ENCODE data around the gene SRGAP3. TPM values are rescaled to one million over a fixed set of nuclear protein-coding genes. Genes with fewer than 3 reads are reported as not detected.

SRGAP3 gene
- total and polyA plus RNA-seq, 3 donors from 2014 or later = 16.5 to 65.9 (median 58.5) TPM

DNA sequence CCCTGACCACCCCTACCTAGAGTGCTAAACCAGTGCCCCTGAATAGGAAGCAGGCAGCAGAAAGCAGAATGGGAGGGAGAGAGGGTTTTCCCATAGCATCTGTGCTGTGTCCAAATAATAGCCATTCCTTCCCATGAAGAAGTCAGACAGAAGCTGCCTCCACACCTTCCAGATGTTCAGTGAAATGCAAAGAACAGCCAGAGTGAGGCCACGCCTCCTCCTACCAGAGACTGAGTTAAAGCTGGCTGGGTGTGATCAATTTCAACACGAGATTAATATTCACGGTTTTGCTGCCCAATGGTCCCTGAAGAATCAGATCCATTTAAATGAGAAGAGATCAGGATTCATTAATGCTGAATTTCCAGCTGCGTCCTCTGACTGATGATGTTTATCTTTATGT is 111.8 kb downstream of the SRGAP3 start:
- no peak for TF ChIP-seq POLR2A (IDR thresholded peaks at IDR 0.05)
- TF ChIP-seq, protein P1, sequence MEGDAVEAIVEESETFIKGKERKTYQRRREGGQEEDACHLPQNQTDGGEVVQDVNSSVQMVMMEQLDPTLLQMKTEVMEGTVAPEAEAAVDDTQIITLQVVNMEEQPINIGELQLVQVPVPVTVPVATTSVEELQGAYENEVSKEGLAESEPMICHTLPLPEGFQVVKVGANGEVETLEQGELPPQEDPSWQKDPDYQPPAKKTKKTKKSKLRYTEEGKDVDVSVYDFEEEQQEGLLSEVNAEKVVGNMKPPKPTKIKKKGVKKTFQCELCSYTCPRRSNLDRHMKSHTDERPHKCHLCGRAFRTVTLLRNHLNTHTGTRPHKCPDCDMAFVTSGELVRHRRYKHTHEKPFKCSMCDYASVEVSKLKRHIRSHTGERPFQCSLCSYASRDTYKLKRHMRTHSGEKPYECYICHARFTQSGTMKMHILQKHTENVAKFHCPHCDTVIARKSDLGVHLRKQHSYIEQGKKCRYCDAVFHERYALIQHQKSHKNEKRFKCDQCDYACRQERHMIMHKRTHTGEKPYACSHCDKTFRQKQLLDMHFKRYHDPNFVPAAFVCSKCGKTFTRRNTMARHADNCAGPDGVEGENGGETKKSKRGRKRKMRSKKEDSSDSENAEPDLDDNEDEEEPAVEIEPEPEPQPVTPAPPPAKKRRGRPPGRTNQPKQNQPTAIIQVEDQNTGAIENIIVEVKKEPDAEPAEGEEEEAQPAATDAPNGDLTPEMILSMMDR (IDR thresholded peaks at IDR 0.05) = no peak
- Histone ChIP-seq H3K36me3 (ENCODE audit: low read depth, missing control alignments) (no peaks in the 10 kb centered on the region), H3K4me1 (no peaks in the 10 kb centered on the region), H3K4me3 (no peak overlapping the region), H3K27me3 (no peaks in the 10 kb centered on the region), H3K9me3 (no peaks in the 10 kb centered on the region), H3K27ac (no peak overlapping the region)
- no peak for DNase-seq
- 77% methylated on average over 4 of the region's 4 CpGs for whole genome bisulfite sequencing, 2 donors
- intact Hi-C loops (cut with DNase I; ENCODE audit: low total_unique reads) = no loop called here

DNA sequence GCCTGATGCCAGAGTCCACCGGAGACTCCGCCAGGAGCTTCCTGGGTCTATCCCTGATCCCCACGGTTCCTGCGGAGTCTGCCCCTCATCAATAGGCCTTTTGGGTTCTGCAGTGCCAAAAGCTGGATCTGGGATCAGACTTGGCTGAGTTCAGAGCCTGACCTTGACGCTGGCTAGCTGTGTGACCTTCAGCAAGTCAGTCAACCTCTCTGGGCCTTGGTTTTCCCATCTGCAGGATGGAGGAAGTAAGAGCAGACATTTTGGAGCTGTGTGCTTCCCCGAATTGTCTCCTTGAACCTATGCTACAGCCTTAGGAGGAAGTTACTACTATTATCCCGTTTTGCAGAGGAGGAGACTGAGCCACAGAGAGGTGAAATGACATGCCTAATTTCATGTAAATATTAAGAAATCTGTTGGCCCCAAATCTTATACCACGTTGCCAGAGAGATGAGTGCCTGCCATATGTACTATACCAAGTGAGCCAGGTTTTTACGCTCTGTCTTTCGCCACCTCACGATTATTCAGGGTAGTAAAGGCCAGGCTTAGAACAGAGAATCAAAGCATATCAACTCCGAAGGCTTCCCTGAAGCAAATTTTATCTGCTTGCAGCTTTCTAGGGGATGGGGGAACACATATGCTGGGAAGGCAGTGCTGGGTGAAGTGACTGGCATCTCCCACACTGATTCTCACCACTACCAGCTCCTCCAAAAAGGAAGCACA is 112.5 kb downstream of the SRGAP3 start:
- no peak overlapping the region for H3K27ac ChIP-seq
- no peak for DNase-seq
- WGBS, 2 donors = 72 to 79% methylated on average over 9 to 12 of the region's 12 CpGs
- TF ChIP-seq, protein P1 (IDR thresholded peaks at IDR 0.05) = no peak
- no peak for TF ChIP-seq POLR2A (IDR thresholded peaks at IDR 0.05)
- H3K27me3 ChIP-seq = no peaks in the 10 kb centered on the region
- H3K4me1 ChIP-seq = no peaks in the 10 kb centered on the region
- intact Hi-C loops (cut with DNase I; ENCODE audit: low total_unique reads) = no loop called here
- H3K9me3 ChIP-seq = no peaks in the 10 kb centered on the region
- H3K4me3 ChIP-seq = peak overlapping the region in 1 of 2 donors; percentile 24
- H3K36me3 ChIP-seq (ENCODE audit: low read depth, missing control alignments) = no peaks in the 10 kb centered on the region

DNA sequence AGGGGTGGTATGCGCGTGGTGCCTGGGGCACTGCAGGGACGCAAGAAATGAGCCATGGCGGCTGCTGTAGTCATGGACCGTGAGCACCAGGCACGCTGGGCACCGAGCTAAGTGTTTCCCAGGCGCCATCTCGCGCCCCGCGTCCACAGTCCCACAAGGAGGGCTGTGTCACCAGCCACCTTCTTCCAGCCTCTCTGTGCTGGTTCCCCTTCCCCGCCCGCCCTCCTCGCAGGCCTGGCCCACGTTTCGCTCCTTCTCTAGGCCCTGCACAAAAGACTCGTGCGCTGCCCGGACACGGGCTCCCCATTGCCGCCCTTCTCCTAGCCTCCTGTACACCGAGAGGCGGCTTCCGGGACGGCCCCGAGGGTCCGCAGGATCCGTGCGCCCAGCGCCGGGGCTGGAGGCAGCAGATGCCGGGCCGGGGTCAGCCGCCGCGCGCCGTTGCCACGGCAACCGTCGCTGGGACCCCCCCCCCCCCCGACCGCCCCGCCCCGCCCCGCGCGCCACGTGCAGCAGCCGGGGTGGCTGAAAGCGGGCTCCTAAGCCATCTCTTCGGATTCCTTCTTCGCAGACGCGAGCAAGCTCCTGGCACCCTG is 113.4 kb downstream of the SRGAP3 start:
- TF ChIP-seq, protein P1 (IDR thresholded peaks at IDR 0.05) = no peak
- TF ChIP-seq POLR2A (IDR thresholded peaks at IDR 0.05) = no peak
- H3K4me3 ChIP-seq = peak overlapping the region; percentile 24 to 43
- H3K9me3 ChIP-seq = no peaks in the 10 kb centered on the region
- intact Hi-C loops (cut with DNase I; ENCODE audit: low total_unique reads) = no loop called here
- 16 to 72% methylated on average over 12 to 56 of the region's 56 CpGs for WGBS, 2 donors
- no peaks in the 10 kb centered on the region for H3K27me3 ChIP-seq
- DNase-seq = peak; percentile 38
- H3K4me1 ChIP-seq = peaks cover under 1% of the 10 kb centered on the region
- no peak overlapping the region for H3K27ac ChIP-seq
- H3K36me3 ChIP-seq (ENCODE audit: low read depth, missing control alignments) = no peaks in the 10 kb centered on the region

- Histone ChIP-seq H3K9me3 (no peaks in the 10 kb centered on the region), H3K4me3 (peak overlapping the region; percentile 24 to 43), H3K36me3 (ENCODE audit: low read depth, missing control alignments) (no peaks in the 10 kb centered on the region), H3K27ac (no peak overlapping the region), H3K27me3 (no peaks in the 10 kb centered on the region), H3K4me1 (peaks cover 5% of the 10 kb centered on the region)
- intact Hi-C loops (cut with DNase I; ENCODE audit: low total_unique reads) = no loop called here
- TF ChIP-seq, protein P1 (IDR thresholded peaks at IDR 0.05) = no peak
- TF ChIP-seq POLR2A (IDR thresholded peaks at IDR 0.05) = no peak
- no peak for DNase-seq
- 53 to 55% methylated on average over 6 of the region's 6 CpGs for WGBS, 2 donors
These were observed 113.9 kb downstream of the SRGAP3 start for GRCh38 chr3:9135526-9135925.

Data from testis (tissue), 3 donors.